Stimulated activated CD8-positive, alpha-beta memory T cell treated with anti-CD3 and anti-CD28 coated beads, Interleukin-7, amount 100 ng/mL, for 48 hours (primary cell): ENCODE data around the gene PPFIBP2.

ENCODE experiments used
- DNase-seq, 2 donors: peaks; one replicate each; pipeline ENCODE4 v3.0.0-alpha.2; 2020; ENCODE audit warnings: low read depth in 1 of 2; ENCODE audit errors: extremely low read depth in 1 of 2

Gene PPFIBP2

GRCh38 chr11:7575841-7576725 lies 62.3 kb downstream of the PPFIBP2 start:
- peak in 1 of 2 donors; percentile 5 for DNase-seq

- no peak for DNase-seq
Measured at GRCh38 chr11:7576726-7577290, 63.0 kb downstream of the PPFIBP2 start.

GRCh38 chr11:7577291-7578190 lies 63.7 kb downstream of the PPFIBP2 start:
- DNase-seq: no peak

- no peak for DNase-seq
Measured at GRCh38 chr11:7578276-7578955, 64.6 kb downstream of the PPFIBP2 start.

GRCh38 chr11:7579361-7579791 lies 65.6 kb downstream of the PPFIBP2 start:
- DNase-seq: no peak

- no peak for DNase-seq
Measured at GRCh38 chr11:7581021-7581590, 67.3 kb downstream of the PPFIBP2 start.

GRCh38 chr11:7582338-7582985 lies 68.7 kb downstream of the PPFIBP2 start:
- no peak for DNase-seq

GRCh38 chr11:7583248-7583647 lies 69.4 kb downstream of the PPFIBP2 start:
- no peak for DNase-seq

GRCh38 chr11:7584910-7585309 lies 71.1 kb downstream of the PPFIBP2 start:
- DNase-seq: no peak

- DNase-seq: no peak
Measured at GRCh38 chr11:7585816-7586215, 72.0 kb downstream of the PPFIBP2 start.

- DNase-seq: no peak
Measured at GRCh38 chr11:7586376-7586775, 72.6 kb downstream of the PPFIBP2 start.

GRCh38 chr11:7587712-7588111 lies 73.9 kb downstream of the PPFIBP2 start:
- DNase-seq: no peak

GRCh38 chr11:7589861-7590260 lies 76.1 kb downstream of the PPFIBP2 start:
- DNase-seq: no peak

GRCh38 chr11:7590529-7590928 lies 76.7 kb downstream of the PPFIBP2 start:
- DNase-seq: no peak

GRCh38 chr11:7591107-7591894 lies 77.5 kb downstream of the PPFIBP2 start:
- DNase-seq: no peak

- DNase-seq: no peak
Measured at GRCh38 chr11:7591987-7592386, 78.2 kb downstream of the PPFIBP2 start.

- no peak for DNase-seq
Measured at GRCh38 chr11:7592711-7593110, 78.9 kb downstream of the PPFIBP2 start.

- DNase-seq: no peak
Measured at GRCh38 chr11:7593481-7593880, 79.7 kb downstream of the PPFIBP2 start.
